Activated naive CD8-positive, alpha-beta T cell treated with anti-CD3 and anti-CD28 coated beads, Interleukin-2, amount 50 U/mL, for 24 hours (primary cell): ENCODE results near the gene S100A4.

Experiments
- ATAC-seq: fragments of 150-1000 bp; cut with Tn5 transposase; one replicate; pipeline ENCODE4 v1.10.0; 2021
- DNase-seq: peaks from one replicate; pipeline ENCODE4 v3.0.0; 2021
- H3K27ac Mint-ChIP-seq: one replicate; pipeline ENCODE4 v1.8.0; 2021; ENCODE audit warnings: mild to moderate bottlenecking, mixed read lengths
- H3K27me3 Mint-ChIP-seq: one replicate; pipeline ENCODE4 v1.8.0; 2021; ENCODE audit warnings: mixed read lengths
- H3K36me3 Mint-ChIP-seq: one replicate; pipeline ENCODE4 v1.8.0; 2021; ENCODE audit warnings: low read depth, mixed read lengths
- H3K4me1 Mint-ChIP-seq: one replicate; pipeline ENCODE4 v1.8.0; 2021; ENCODE audit warnings: mixed read lengths
- H3K4me3 Mint-ChIP-seq: one replicate; pipeline ENCODE4 v1.8.0; 2021; ENCODE audit warnings: mild to moderate bottlenecking, moderate library complexity, mixed read lengths
- H3K9me3 Mint-ChIP-seq: one replicate; pipeline ENCODE4 v1.8.0; 2021; ENCODE audit warnings: mixed read lengths

The S100A4 gene

GRCh38 chr1:153546796-153547559, 1.4 kb upstream of the S100A4 start:
- H3K4me1 Mint-ChIP-seq: peaks cover 53% of the 10 kb centered on the region
- peaks cover 12% of the 10 kb centered on the region for H3K36me3 Mint-ChIP-seq
- H3K9me3 Mint-ChIP-seq: no peaks in the 10 kb centered on the region
- ATAC-seq: no peak
- DNase-seq: no peak
- H3K27ac Mint-ChIP-seq: no peak overlapping the region
- no peak overlapping the region for H3K4me3 Mint-ChIP-seq
- no peaks in the 10 kb centered on the region for H3K27me3 Mint-ChIP-seq

DNA sequence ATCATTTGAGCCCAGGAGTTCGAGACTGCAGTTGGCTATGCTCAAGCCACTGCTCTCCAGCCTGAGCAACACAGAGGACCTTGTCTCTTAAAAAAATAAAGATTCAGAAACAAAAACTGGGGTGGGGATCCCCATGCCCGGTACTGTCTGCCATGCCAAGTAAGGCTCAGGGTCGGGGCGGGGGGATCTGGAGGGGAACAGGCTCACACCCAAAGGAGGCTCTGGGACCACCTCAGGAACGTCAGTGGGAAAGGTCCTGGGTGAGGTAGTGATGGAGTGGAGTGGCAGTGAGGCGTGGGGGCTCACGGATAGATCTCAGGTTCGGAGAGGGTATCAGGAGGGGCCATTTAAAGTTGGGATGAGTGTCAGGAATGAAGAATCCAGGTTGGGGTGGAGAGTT, 765 bp upstream of the S100A4 start:
- DNase-seq (no peak), ATAC-seq (no peak)
- Mint-ChIP-seq H3K27me3 (no peaks in the 10 kb centered on the region), H3K4me3 (no peak overlapping the region), H3K27ac (peak overlapping the region; percentile 95), H3K36me3 (peaks cover 12% of the 10 kb centered on the region), H3K4me1 (peaks cover 59% of the 10 kb centered on the region), H3K9me3 (no peaks in the 10 kb centered on the region)

GRCh38 chr1:153544453-153545066, 1.0 kb downstream of the S100A4 start:
- DNase-seq: no peak
- ATAC-seq: no peak
- Mint-ChIP-seq H3K4me3 (peak overlapping the region; percentile 86), H3K9me3 (no peaks in the 10 kb centered on the region), H3K36me3 (peaks cover 12% of the 10 kb centered on the region), H3K27me3 (no peaks in the 10 kb centered on the region), H3K4me1 (peaks cover 78% of the 10 kb centered on the region), H3K27ac (peak overlapping the region; percentile 95)

DNA sequence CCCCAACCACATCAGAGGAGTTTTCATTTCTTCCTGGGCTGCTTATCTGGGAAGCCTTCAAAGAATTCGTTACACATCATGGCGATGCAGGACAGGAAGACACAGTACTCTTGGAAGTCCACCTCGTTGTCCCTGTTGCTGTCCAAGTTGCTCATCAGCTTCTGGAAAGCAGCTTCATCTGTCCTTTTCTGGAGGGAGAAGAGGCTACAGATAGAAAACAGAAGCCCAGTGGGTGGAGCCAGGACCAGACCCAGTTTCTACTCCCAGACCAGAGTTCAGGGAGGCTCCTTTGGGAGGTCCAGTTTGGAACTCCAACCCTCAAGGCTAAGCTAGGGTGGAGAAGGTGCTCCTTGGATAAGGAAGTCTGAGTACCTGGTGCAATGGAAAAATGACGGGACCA, 1.9 kb downstream of the S100A4 start:
- peaks cover 12% of the 10 kb centered on the region for H3K36me3 Mint-ChIP-seq
- peak overlapping the region; percentile 95 for H3K27ac Mint-ChIP-seq
- peak overlapping the region; percentile 86 for H3K4me3 Mint-ChIP-seq
- peaks cover 80% of the 10 kb centered on the region for H3K4me1 Mint-ChIP-seq
- H3K9me3 Mint-ChIP-seq: no peaks in the 10 kb centered on the region
- ATAC-seq (no peak), DNase-seq (no peak)
- H3K27me3 Mint-ChIP-seq: no peaks in the 10 kb centered on the region

- Mint-ChIP-seq H3K4me3 (peak overlapping the region; percentile 86), H3K4me1 (peaks cover 76% of the 10 kb centered on the region), H3K9me3 (no peaks in the 10 kb centered on the region), H3K27ac (peak overlapping the region; percentile 95), H3K27me3 (no peaks in the 10 kb centered on the region), H3K36me3 (peaks cover 12% of the 10 kb centered on the region)
- ATAC-seq (no peak), DNase-seq (no peak)
Observed at GRCh38 chr1:153542956-153543711, 2.5 kb downstream of the S100A4 start.

DNA sequence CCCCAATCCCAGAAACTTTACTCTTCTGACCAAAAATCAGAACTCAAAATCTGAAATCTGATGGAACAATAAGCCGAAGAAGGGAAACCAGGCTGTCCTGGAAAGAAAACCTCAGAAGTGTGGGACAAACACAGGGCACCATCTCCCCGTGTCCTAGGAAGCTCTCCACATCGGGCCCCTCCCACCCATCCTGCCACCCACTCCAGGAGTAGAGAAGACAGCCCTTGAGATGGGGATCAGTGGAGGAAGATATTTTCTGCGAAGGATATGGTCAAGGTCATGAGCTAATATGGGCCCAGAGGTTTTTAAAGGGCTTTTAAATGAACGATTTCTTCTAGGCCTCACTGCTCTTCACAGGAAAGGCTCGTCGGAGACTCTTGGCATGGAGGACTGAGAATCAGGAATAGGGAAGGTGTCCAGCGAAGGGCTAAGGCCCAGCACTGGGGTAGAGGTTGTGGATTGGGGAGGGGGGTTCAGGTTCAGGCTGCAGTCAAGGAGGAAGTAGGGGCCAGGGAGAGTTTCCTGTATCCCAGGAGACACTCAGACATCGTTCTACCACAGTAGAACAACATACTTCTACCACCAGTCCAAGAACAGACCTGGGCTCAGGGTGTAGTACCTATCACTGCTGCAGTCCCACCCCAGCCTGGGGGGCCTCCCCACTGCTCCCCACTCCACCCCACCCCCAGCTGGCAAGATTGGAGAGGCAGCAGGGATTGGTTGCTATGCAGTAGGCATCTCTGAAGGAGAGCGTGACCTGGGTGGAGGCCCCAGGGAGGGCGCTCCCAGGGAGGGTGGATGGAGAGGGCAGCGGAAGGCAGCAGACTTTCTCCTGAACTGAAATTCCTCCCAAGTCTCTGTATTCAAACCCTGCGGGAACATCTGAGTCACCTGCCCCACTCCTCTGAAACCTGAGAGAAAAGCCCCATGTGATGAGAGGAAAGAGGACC, 3.7 kb downstream of the S100A4 start:
- ATAC-seq: no peak
- H3K4me3 Mint-ChIP-seq: peak overlapping the region; percentile 17
- H3K36me3 Mint-ChIP-seq: peaks cover 12% of the 10 kb centered on the region
- DNase-seq: no peak
- H3K4me1 Mint-ChIP-seq: peaks cover 80% of the 10 kb centered on the region
- H3K9me3 Mint-ChIP-seq: no peaks in the 10 kb centered on the region
- peak overlapping the region; percentile 83 for H3K27ac Mint-ChIP-seq
- H3K27me3 Mint-ChIP-seq: no peaks in the 10 kb centered on the region

DNA sequence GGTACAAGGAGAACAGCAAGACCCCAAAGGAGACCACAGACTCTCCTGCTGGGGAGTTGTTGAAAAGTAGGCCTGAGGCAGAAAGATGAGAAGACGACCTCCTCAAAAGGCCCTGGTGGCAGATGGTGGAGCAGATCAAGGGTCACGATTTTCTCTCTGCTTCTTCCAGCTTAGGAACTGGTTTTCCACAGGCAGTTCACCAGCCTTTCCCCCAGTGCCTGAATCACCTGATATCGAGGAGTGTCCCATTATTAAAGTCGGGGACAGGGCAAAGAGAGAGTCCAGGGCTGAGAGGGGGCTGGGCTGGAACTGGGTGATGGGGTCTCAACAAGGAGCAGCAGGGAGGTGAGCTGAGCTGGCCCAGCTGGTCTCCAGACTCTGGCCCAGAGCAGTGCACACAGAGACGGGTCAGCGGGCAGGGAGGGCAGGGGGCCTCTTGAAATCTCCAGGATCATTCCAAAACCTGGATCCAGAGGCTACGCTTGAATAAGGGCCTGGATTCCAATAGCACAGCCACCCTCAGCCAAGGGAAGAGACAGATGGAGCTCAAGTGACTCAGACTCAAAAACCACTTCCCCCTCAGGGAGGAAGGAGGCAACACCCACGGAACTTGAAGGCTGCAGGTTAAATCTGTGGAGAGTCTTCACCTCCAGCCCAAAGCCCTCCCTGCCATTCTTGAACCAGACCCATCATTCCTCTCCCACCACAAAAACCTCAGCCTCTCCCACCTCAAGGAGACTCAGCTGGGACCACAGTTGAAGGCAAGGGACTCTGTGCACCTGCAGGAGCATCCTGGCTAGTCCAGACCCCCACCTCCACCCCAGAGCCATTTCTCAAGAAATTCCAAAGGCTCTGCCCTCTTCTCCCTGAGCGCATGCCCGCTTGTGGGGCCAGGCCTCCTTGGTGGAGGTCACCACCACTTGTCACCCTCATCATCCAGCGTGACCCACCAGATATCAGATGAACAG, 4.9 kb downstream of the S100A4 start, which contains the start of gene S100A5:
TSS of gene S100A5 (minus strand) at position 541 of the 968 bp plus-strand sequence. CDS start 743 bp downstream, outside the sequence.
- Mint-ChIP-seq H3K27ac (peak within 1 kb of the TSS; percentile 83), H3K9me3 (no peaks in the 10 kb centered on the region), H3K4me1 (peaks cover 79% of the 10 kb centered on the region), H3K36me3 (peaks cover 12% of the 10 kb centered on the region), H3K4me3 (peak within 1 kb of the TSS; percentile 35), H3K27me3 (no peaks in the 10 kb centered on the region)
- ATAC-seq (no peak), DNase-seq (peak; percentile 50)

- no peak for DNase-seq
- no peaks in the 10 kb centered on the region for H3K27me3 Mint-ChIP-seq
- H3K27ac Mint-ChIP-seq: peak overlapping the region; percentile 83
- ATAC-seq: no peak
- H3K4me1 Mint-ChIP-seq: peaks cover 77% of the 10 kb centered on the region
- no peaks in the 10 kb centered on the region for H3K9me3 Mint-ChIP-seq
- no peak overlapping the region for H3K4me3 Mint-ChIP-seq
- peaks cover 12% of the 10 kb centered on the region for H3K36me3 Mint-ChIP-seq
Observed at GRCh38 chr1:153539395-153540093, 6.1 kb downstream of the S100A4 start.

DNA sequence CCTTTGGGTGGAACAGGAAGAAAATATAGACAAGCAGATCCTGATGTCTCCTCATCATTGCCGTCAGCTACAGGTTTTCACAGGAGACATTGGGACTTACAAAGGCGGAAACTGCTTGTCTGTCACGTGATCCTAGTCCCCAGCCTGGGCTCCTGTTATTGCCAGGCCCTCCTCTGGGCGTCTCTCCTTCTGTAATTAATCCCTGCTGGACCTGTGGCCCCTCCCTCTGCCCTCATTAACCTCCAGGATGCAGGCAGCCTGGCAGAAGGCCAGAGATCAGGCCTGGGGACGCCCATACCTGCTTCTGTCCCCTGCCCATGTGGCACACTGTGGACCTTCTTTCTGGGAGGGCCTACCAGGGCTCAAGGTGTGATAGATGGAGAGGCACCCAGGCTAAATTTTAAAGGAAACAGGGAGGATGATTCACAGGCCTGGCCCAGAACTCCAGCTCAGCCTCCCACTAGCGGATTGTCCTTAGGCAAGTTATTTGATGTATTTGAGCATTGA, 7.2 kb downstream of the S100A4 start:
- peak overlapping the region; percentile 8 for H3K27ac Mint-ChIP-seq
- H3K9me3 Mint-ChIP-seq: no peaks in the 10 kb centered on the region
- peaks cover 77% of the 10 kb centered on the region for H3K4me1 Mint-ChIP-seq
- H3K36me3 Mint-ChIP-seq: peaks cover 8% of the 10 kb centered on the region
- no peaks in the 10 kb centered on the region for H3K27me3 Mint-ChIP-seq
- no peak for DNase-seq
- no peak overlapping the region for H3K4me3 Mint-ChIP-seq
- no peak for ATAC-seq

DNA sequence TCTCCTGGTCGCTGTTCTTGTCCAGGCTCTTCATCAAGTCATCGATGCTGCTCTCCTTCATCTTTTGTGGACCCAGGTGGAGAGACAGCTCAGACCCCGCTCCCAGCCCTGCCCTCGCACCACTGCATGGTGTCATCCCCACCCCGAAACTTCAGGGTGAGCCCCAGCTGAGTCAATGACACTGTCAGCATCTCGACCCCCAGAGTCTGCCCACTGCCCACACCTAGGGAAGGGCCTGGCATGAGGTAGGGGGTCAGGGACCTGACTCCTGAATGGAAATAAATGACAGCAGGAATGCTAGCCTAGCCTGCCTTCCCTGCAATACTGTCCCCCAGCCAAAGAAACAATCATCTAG, 8.3 kb downstream of the S100A4 start:
- H3K27me3 Mint-ChIP-seq: no peaks in the 10 kb centered on the region
- ATAC-seq (no peak), DNase-seq (no peak)
- H3K4me1 Mint-ChIP-seq: peaks cover 76% of the 10 kb centered on the region
- peak overlapping the region; percentile 97 for H3K27ac Mint-ChIP-seq
- H3K4me3 Mint-ChIP-seq: no peak overlapping the region
- H3K9me3 Mint-ChIP-seq: no peaks in the 10 kb centered on the region
- peaks cover 6% of the 10 kb centered on the region for H3K36me3 Mint-ChIP-seq

DNA sequence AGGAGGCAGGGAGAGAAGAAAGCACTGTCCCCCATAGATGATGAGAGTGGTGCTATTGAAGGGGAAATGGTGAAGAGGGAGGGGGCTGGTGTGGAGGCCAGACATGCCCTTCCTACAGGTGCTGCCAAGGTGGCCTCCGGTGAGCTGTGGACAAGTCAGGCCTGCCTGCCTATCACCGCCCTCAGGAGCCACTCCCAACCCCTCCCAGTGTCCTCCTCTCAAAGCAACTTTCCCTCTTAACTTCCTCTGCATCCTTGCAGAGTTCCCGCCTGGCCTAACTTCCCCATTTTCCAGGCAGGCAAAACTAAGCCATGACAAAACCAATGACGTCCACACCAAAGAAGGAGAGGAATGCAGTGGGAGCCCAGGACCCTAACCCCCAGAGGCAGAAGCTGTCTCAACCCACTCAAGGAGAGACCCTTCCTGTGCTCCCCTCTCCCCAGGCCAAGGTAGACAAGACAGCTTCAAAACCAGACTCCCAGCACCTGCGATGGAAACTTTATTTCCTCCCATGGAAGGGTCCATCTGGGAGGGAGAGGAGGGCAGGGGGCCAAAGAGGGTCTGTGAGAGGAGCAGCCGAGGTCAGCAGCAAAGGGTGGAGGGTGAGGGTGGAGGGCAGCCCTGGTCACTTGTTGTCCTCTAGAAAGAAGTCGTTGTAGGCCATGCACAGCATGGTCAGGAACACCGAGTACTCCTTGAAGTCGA, 8.8 kb downstream of the S100A4 start:
- peak overlapping the region; percentile 97 for H3K27ac Mint-ChIP-seq
- peaks cover 76% of the 10 kb centered on the region for H3K4me1 Mint-ChIP-seq
- ATAC-seq: no peak
- H3K27me3 Mint-ChIP-seq: no peaks in the 10 kb centered on the region
- no peak for DNase-seq
- peak overlapping the region; percentile 96 for H3K4me3 Mint-ChIP-seq
- H3K36me3 Mint-ChIP-seq: peaks cover 6% of the 10 kb centered on the region
- no peaks in the 10 kb centered on the region for H3K9me3 Mint-ChIP-seq

- H3K4me1 Mint-ChIP-seq: peaks cover 76% of the 10 kb centered on the region
Observed at GRCh38 chr1:153536012-153536670, 9.5 kb downstream of the S100A4 start.

More at GRCh38 chr1:153536012-153536670, 9.5 kb downstream of the S100A4 start:
- H3K27ac Mint-ChIP-seq: peak overlapping the region; percentile 97
- ATAC-seq (peak; percentile 73), DNase-seq (peak; percentile 82)
- peaks cover 6% of the 10 kb centered on the region for H3K36me3 Mint-ChIP-seq
- peak overlapping the region; percentile 96 for H3K4me3 Mint-ChIP-seq
- H3K9me3 Mint-ChIP-seq: no peaks in the 10 kb centered on the region
- no peaks in the 10 kb centered on the region for H3K27me3 Mint-ChIP-seq
